Ammon's horn (tissue), 1 donor: ENCODE measurements around the gene TRAPPC11.

ENCODE experiments used
- DNase-seq: peaks from one replicate; pipeline ENCODE4 v3.0.0-alpha.2; 2016; ENCODE audit warnings: low spot score

TRAPPC11 gene

GRCh38 chr4:183637461-183637860, 21.6 kb upstream of the TRAPPC11 start:
- DNase-seq, result no peak

GRCh38 chr4:183638436-183638835, 20.7 kb upstream of the TRAPPC11 start:
- DNase-seq, result no peak

DNA sequence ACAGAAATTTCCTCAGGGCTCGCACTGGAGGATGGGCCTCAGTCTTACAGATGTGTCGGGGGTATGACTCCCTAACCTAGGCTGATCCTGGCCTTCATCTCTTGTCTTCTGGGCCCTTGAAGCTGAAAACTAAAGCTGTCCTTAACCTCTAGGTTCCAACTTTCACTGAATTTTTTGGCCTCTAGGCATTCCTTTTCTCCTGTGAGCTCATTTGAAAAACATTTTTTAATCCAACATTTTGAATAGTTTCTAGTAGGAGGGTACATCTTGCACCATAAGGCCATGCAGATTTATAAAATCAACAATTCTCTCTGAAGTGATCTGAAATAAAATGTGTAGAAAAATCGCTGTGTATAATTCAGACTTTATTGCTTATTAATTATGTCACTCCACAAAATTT, 19.8 kb upstream of the TRAPPC11 start:
- no peak for DNase-seq

- no peak for DNase-seq
Observed at GRCh38 chr4:183645326-183645725, 13.8 kb upstream of the TRAPPC11 start.

GRCh38 chr4:183657564-183657963, 1.5 kb upstream of the TRAPPC11 start:
- no peak for DNase-seq

GRCh38 chr4:183658362-183659028, 598 bp upstream of the TRAPPC11 start:
- no peak for DNase-seq

DNA sequence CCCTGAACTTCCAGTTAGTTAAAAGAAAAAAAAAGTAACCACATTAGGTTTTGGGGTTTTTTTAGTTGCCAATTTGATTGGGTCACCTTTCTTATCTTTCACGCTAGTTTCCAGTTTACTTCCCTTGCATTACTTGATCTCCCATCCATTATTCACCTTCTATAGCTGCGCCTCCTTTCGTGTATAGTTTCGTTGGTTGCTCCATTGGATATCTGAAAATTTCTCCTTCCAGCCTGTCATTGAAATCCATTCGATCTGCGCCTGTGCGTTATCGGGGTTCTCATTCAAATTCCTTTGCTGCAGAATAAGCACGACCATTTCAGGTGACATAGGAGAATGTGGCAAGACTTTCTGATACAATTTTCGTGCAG, 764 bp downstream of the TRAPPC11 start:
- DNase-seq, result peak; percentile 11

- no peak for DNase-seq
Observed at GRCh38 chr4:183666088-183666487, 7.0 kb downstream of the TRAPPC11 start.

- no peak for DNase-seq
Observed at GRCh38 chr4:183670251-183670650, 11.2 kb downstream of the TRAPPC11 start.

- DNase-seq, result no peak
Observed at GRCh38 chr4:183670960-183671555, 12.0 kb downstream of the TRAPPC11 start.

GRCh38 chr4:183674153-183674552, 15.1 kb downstream of the TRAPPC11 start:
- DNase-seq, result no peak

- DNase-seq, result no peak
Observed at GRCh38 chr4:183675625-183676024, 16.5 kb downstream of the TRAPPC11 start.

DNA sequence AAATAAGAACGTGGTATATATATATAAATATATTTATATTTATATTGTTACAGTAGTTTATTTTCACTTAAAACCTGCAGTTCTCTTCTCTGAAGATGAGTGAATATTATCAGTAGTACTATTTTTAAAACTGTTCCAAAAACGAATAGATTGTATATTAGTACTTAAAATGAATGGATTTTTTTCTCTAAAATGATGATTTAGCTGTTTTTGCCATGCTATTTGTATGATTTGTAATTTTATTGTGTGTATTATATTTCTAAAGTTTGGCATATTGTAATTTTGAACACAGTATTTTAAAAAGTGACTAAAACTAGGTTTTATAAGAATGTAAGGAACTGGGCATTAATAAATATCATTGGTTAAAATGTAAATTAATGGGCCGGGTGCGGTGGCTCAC, 22.0 kb downstream of the TRAPPC11 start:
- no peak for DNase-seq

DNA sequence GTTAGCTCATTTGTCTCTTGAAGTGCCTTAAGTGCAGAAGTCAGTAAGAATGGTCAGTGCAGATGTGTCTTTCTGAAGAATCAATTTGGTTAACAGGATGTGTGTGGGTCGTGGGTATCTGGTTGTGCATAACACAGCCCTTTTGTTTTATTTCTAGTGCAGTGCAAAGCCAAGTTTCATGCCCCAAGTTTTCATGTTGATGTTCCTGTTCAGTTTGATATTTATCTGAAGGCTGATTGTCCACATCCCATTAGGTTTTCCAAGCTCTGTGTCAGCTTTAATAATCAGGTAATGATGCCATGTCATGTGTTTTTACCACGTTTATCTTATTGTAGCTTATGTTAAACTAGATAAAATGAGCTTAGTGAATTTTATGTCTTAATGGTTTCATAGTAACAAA, 27.4 kb downstream of the TRAPPC11 start:
- no peak for DNase-seq

DNA sequence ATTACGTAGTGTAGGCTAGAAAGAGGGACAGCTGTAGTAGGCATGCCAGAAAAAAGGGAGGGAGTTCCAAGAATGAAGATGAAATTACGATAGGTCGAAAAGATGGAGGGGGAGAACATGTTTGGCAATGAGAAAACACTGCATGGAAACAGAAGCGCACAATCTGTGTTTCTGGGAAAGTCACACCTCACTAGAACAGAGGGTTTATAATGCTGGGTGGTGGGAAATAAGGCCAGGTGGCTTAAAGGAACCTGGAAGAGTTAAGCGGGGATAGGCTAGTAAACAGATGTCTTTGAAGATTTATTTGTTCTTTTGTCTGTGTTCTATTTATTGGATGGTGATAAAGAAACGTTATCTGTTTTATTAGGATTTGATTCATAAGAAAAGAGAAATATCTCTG, 29.1 kb downstream of the TRAPPC11 start:
- DNase-seq, result no peak

DNA sequence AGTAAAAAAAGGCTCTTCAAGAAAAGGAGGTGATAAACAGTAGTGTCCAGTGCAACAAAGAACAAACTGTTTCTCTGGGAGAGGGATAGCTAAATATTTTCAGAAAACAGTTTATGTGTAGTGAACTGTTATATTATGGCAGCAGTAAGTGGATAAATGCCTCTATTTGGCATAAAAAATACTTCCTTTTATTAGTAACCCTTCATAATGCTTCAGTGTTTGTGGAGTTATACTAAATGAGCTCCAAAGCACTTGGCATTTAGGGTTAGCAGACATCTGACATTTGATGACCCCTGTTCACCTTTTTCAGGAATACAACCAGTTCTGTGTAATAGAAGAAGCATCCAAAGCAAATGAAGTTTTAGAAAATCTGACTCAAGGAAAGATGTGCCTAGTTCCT, 31.9 kb downstream of the TRAPPC11 start:
- DNase-seq, result no peak

- DNase-seq, result no peak
Observed at GRCh38 chr4:183691897-183692296, 32.8 kb downstream of the TRAPPC11 start.

- no peak for DNase-seq
Observed at GRCh38 chr4:183698909-183699308, 39.8 kb downstream of the TRAPPC11 start.

DNA sequence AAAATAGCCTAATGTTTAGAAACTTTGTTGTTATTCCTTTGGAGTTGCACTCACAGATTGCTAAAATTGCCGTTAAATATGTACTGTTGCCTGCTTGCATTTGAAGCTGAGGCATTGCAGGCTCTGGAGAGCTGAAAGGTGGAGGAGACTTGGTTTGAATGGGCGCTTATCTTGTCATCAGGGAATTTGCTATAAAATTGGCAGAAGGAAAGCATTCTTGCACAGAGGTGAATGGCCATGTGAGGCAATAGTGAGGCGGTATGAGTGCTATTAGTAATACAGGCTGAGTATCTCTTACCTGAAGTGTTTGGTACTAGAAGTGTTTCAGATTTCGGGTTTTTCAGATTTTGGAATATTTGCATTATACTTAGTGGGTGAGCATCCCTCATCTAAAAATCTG, 41.3 kb downstream of the TRAPPC11 start:
- DNase-seq, result no peak

- DNase-seq, result no peak
Observed at GRCh38 chr4:183702492-183702891, 43.4 kb downstream of the TRAPPC11 start.

GRCh38 chr4:183714626-183715025, 55.5 kb downstream of the TRAPPC11 start:
- DNase-seq, result peak; percentile 40

DNA sequence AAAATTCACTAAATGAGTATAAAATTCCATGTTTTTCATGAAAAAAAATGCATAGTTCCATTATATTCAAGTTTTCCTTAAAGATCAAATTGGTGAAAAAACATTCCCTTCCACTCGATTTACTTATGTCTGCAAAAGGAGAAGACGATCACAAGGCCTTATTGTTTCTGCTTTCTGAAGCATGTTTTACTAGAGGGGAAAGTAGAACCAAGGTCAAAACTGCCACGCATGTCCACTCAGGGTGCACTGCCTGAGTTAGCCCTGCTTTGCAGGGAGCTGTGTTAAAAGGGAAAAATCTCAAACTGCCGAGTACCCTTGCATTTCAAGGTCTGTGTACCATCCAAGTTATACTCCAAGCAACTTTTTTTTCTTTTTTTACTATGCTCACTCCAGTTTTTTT, 57.2 kb downstream of the TRAPPC11 start:
- DNase-seq, result no peak

DNA sequence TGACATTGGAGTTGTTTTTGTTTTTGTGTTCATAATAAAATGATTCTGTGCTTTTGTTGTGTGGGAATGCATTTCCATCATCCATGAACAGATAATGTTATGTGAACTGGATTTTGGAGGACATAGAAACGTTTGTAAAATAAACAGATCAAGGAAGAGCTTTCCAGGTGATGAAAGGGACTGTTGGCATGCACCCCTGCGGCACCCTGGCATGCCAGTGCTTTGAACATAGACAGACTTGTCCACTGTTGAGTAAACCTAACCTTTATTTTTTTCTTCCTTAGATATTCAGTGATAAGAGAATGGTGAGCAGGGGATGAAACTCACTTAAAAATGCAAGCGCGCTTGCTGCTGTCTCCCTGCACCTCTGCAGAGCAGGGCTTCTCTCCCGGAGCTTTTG, 59.8 kb downstream of the TRAPPC11 start:
- DNase-seq, result no peak
